ENCODE data around the gene CRLF2. TPM values are rescaled to one million over a fixed set of nuclear protein-coding genes. Genes with fewer than 3 reads are reported as not detected.
"Not testable (repeated sequence)": the region's sequence is repeated elsewhere in the genome, so short reads cannot be mapped to it uniquely, and the experiment has no call there.

The CRLF2 gene
- total RNA-seq, 2 donors from 2014 or later: not detected

DNA sequence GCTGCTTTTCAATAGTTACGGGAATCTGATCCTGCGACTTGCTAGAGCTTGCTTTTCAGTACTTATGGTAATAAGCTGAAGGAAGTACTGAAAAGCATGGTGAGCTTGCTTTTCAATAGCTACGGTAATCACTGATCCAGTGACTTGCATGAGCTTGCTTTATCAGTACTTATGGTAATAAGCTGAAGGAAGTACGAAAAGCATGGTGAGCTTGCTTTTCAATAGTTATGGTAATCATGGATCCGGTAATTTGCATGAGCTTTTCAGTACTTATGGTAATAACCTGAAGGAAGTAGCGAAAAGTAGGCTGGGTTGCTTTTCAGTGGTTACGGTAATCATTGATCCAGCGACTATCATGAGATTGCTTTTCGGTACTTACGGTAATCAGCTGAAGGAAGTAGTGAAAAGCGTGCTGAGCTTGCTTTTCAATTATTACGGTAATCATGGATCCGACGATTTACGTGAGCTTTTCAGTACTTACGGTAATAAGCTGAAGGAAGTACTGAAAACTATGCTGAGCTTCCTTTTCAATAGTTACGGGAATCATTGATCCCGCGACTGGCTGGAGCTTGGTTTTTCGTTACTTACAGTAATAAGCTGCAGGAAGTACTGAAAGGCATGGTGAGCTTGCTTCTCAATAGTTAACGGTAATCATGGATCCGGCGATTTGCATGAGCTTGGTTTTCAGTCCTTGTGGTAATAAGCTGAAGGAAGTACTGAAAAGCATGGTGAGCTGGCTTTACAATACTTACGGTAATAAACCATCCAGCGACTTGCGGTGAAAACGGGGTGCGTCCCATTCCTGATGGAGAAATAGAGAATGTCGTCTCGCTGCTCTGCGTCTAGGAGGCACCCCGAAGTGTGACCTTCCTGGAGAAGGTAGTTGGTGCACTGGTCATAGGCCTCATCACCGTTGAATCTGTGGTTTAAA lies 6.5 kb downstream of the CRLF2 start:
- intact Hi-C loops (cut with DNase I): no loop called here
- no peaks in the 10 kb centered on the region for H3K36me3 ChIP-seq (replicated peaks in 1 of 2; ENCODE audit: insufficient read depth in 1 of 2, low read depth in 2 of 2)
- peak overlapping the region in 1 of 4 donors; percentile 20 for H3K27ac ChIP-seq
- H3K4me3 ChIP-seq: no peak overlapping the region
- DNase-seq: peak; percentile 14 to 46 (median 23)
- peak in 1 of 7 experiments; percentile 7 for TF ChIP-seq CTCF (IDR thresholded peaks at IDR 0.05)
- TF ChIP-seq POLR2A (IDR thresholded peaks at IDR 0.05): no peak
- ATAC-seq: peak; percentile 83
- peaks cover 16% of the 10 kb centered on the region for H3K4me1 ChIP-seq
- 1 to 4% methylated on average over 27 to 33 of the region's 33 CpGs for WGBS, 2 donors
- H3K9me3 ChIP-seq: no peaks in the 10 kb centered on the region
- H3K27me3 ChIP-seq: no peaks in the 10 kb centered on the region

DNA sequence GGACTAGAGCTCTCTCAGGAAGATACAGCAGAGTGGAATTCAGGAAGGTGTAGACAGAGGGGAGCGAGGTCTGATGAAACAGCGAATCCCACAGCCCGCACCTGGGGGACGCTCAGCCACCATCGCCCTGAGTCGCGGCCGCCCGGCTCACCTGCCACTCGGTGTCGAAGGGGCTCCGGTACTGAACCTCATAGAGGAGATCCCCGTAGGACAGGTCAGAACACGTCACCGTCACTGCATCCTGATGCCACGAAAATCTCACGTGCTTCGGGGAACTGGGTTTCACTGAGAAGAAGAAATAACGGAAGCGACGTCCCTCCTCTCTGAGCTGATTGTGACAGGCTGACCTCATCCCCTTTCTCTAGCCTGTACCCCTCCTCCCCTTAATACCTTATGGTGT lies 10.2 kb downstream of the CRLF2 start:
- no peak for TF ChIP-seq CTCF (IDR thresholded peaks at IDR 0.05)
- no peak for TF ChIP-seq POLR2A (IDR thresholded peaks at IDR 0.05)
- Histone ChIP-seq H3K27me3 (no peaks in the 10 kb centered on the region), H3K36me3 (replicated peaks in 1 of 2; ENCODE audit: insufficient read depth in 1 of 2, low read depth in 2 of 2) (no peaks in the 10 kb centered on the region), H3K4me1 (peaks cover 16% of the 10 kb centered on the region), H3K4me3 (no peak overlapping the region), H3K9me3 (no peaks in the 10 kb centered on the region), H3K27ac (no peak overlapping the region)
- ATAC-seq: no peak
- 86 to 89% methylated on average over 6 to 21 of the region's 21 CpGs for WGBS, 2 donors
- no peak for DNase-seq
- intact Hi-C loops (cut with DNase I): no loop called here

DNA sequence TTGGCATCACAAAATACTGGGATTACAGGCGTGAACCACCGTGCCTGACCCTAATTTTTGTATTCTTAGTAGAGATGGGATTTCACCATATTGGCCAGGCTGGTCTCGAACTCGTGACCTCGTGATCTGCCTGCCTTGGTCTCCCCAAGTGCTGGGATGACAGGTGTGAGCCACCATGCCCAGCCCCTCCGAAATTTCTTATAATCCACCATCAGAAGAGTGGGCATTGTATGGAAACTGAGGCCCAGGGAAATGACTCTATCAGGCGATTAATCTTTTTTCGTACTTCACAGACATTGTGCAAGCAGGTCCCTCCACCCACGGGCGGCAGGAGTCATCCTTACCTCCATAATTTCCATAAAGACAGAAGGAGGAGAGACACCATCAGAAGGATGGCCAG lies 16.0 kb downstream of the CRLF2 start:
- H3K36me3 ChIP-seq (replicated peaks in 1 of 2; ENCODE audit: insufficient read depth in 1 of 2, low read depth in 2 of 2): no peaks in the 10 kb centered on the region
- H3K27me3 ChIP-seq: no peaks in the 10 kb centered on the region
- no peak for ATAC-seq
- intact Hi-C loops (cut with DNase I): no loop called here
- H3K4me1 ChIP-seq: no peaks in the 10 kb centered on the region
- no peak for TF ChIP-seq CTCF (IDR thresholded peaks at IDR 0.05)
- no peak overlapping the region for H3K27ac ChIP-seq
- WGBS, 2 donors: 68 to 71% methylated on average over 10 of the region's 10 CpGs
- no peaks in the 10 kb centered on the region for H3K9me3 ChIP-seq
- no peak for DNase-seq
- no peak overlapping the region for H3K4me3 ChIP-seq

- WGBS, 2 donors: 68 to 78% methylated on average over 8 of the region's 8 CpGs
- ATAC-seq; H3K36me3 ChIP-seq (replicated peaks in 1 of 2; ENCODE audit: insufficient read depth in 1 of 2, low read depth in 2 of 2); intact Hi-C loops (cut with DNase I); H3K27ac ChIP-seq; H3K27me3 ChIP-seq; H3K9me3 ChIP-seq; H3K4me1 ChIP-seq; H3K4me3 ChIP-seq; DNase-seq: not testable (repeated sequence)
Observed at GRCh38 chrX:1192196-1192595, 20.3 kb downstream of the CRLF2 start.

DNA sequence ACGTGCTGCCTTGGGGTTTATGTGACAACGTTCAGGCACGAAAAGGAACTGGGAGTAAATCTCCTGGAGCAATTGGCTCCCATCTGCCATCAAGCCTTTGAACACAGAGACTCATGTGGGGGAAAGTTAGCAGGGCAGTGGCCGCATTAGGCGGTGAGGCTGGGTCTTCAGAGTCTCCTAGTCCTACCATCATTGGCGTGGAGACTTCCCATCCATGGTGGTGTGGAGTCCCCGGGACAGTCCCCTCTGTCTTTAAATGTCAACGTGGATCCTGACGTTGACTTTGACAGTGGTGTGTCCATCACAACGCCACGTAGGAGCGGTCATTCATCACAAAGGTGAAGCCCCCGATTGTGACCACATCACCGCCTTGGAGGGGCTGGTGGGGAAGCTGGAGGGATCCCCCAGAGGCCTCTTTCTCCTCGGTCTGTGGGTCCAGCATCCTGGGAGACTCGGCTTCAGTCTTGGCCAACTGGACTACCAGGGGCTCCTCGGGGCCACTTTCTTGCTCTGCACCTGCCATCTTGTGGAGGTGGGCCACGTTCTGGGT lies 21.8 kb downstream of the CRLF2 start:
- Histone ChIP-seq H3K27ac (no peak overlapping the region), H3K4me3 (no peak overlapping the region), H3K36me3 (replicated peaks in 1 of 2; ENCODE audit: insufficient read depth in 1 of 2, low read depth in 2 of 2) (no peaks in the 10 kb centered on the region), H3K9me3 (no peaks in the 10 kb centered on the region), H3K4me1 (no peaks in the 10 kb centered on the region), H3K27me3 (no peaks in the 10 kb centered on the region)
- intact Hi-C loops (cut with DNase I): no loop called here
- no peak for DNase-seq
- 72 to 89% methylated on average over 4 to 18 of the region's 18 CpGs for WGBS, 2 donors
- no peak for ATAC-seq
- no peak for TF ChIP-seq POLR2A (IDR thresholded peaks at IDR 0.05)
